ENCODE results near the gene AGL. TPM values are rescaled to one million over a fixed set of nuclear protein-coding genes. Genes with fewer than 3 reads are reported as not detected.

AGL gene
- total RNA-seq, 4 donors from 2014 or later = 8.0 to 25.9 (median 17.1) TPM

GRCh38 chr1:99869304-99869703, 19.1 kb downstream of the AGL start:
- Histone ChIP-seq H3K27me3 (no peaks in the 10 kb centered on the region), H3K4me1 (no peaks in the 10 kb centered on the region), H3K4me3 (no peak overlapping the region), H3K36me3 (peaks cover 0 to 16% (median 5%) of the 10 kb centered on the region in 4 donors), H3K9me3 (no peaks in the 10 kb centered on the region), H3K27ac (no peak overlapping the region)
- TF ChIP-seq POLR2AphosphoS5 (IDR thresholded peaks at IDR 0.05) = no peak
- no peak for TF ChIP-seq EP300 (IDR thresholded peaks at IDR 0.05; ENCODE audit: low read depth)
- TF ChIP-seq CTCF (IDR thresholded peaks at IDR 0.05) = no peak
- no peak for DNase-seq
- intact Hi-C loops (cut with DNase I; ENCODE audit: low total_unique reads) = no loop called here
- in situ Hi-C loops (cut with MboI; ENCODE audit: low pct_ligation_motif_present in 1 of 4, low pct_unique_long_range_greater_than_20kb in 1 of 4, low sequenced_read_pairs in 3 of 4) = no loop called here

GRCh38 chr1:99869723-99870122, 19.6 kb downstream of the AGL start:
- intact Hi-C loops (cut with DNase I; ENCODE audit: low total_unique reads) (no loop called here), in situ Hi-C loops (cut with MboI; ENCODE audit: low pct_ligation_motif_present in 1 of 4, low pct_unique_long_range_greater_than_20kb in 1 of 4, low sequenced_read_pairs in 3 of 4) (no loop called here)
- Histone ChIP-seq H3K36me3 (peaks cover 0 to 11% (median 3%) of the 10 kb centered on the region in 4 donors), H3K9me3 (no peaks in the 10 kb centered on the region), H3K27me3 (no peaks in the 10 kb centered on the region), H3K4me3 (no peak overlapping the region), H3K4me1 (no peaks in the 10 kb centered on the region), H3K27ac (no peak overlapping the region)
- 84 to 90% methylated on average over 6 of the region's 6 CpGs for WGBS, 2 donors (ENCODE audit: low coverage in 1 of 2)
- TF ChIP-seq POLR2AphosphoS5 (IDR thresholded peaks at IDR 0.05) (no peak), CTCF (IDR thresholded peaks at IDR 0.05) (no peak), EP300 (IDR thresholded peaks at IDR 0.05; ENCODE audit: low read depth) (no peak), POLR2A (IDR thresholded peaks at IDR 0.05) (no peak)
- no peak for DNase-seq

- 38 to 63% methylated on average over 1 of the region's 1 CpG for WGBS, 2 donors (ENCODE audit: low coverage in 1 of 2)
- Histone ChIP-seq H3K27me3 (no peaks in the 10 kb centered on the region), H3K9me3 (no peaks in the 10 kb centered on the region), H3K36me3 (peaks cover 0 to 21% (median 7%) of the 10 kb centered on the region in 4 donors), H3K4me3 (no peak overlapping the region), H3K27ac (no peak overlapping the region), H3K4me1 (no peaks in the 10 kb centered on the region)
- in situ Hi-C loops (cut with MboI; ENCODE audit: low pct_ligation_motif_present in 1 of 4, low pct_unique_long_range_greater_than_20kb in 1 of 4, low sequenced_read_pairs in 3 of 4) (no loop called here), intact Hi-C loops (cut with DNase I; ENCODE audit: low total_unique reads) (no loop called here)
- no peak for DNase-seq
- TF ChIP-seq POLR2A (IDR thresholded peaks at IDR 0.05) = no peak
- TF ChIP-seq CTCF (IDR thresholded peaks at IDR 0.05) = no peak
- TF ChIP-seq EP300 (IDR thresholded peaks at IDR 0.05; ENCODE audit: low read depth) = no peak
- no peak for TF ChIP-seq POLR2AphosphoS5 (IDR thresholded peaks at IDR 0.05)
These were observed 21.9 kb downstream of the AGL start for GRCh38 chr1:99872063-99872462.

GRCh38 chr1:99877568-99877967, 27.4 kb downstream of the AGL start:
- intact Hi-C loops (cut with DNase I; ENCODE audit: low total_unique reads) = loop anchor here (2.0 kb wide), 1 partner anchor 23 kb away; no protein-coding TSS in a partner anchor
- Histone ChIP-seq H3K36me3 (peaks cover 0 to 39% (median 15%) of the 10 kb centered on the region in 4 donors), H3K9me3 (no peaks in the 10 kb centered on the region), H3K27me3 (no peaks in the 10 kb centered on the region), H3K4me1 (no peaks in the 10 kb centered on the region), H3K4me3 (no peak overlapping the region), H3K27ac (no peak overlapping the region)
- in situ Hi-C loops (cut with MboI; ENCODE audit: low pct_ligation_motif_present in 1 of 4, low pct_unique_long_range_greater_than_20kb in 1 of 4, low sequenced_read_pairs in 3 of 4) = no loop called here
- 86 to 90% methylated on average over 3 of the region's 3 CpGs for WGBS, 2 donors (ENCODE audit: low coverage in 1 of 2)
- no peak for DNase-seq
- TF ChIP-seq POLR2AphosphoS5 (IDR thresholded peaks at IDR 0.05) = no peak
- TF ChIP-seq CTCF (IDR thresholded peaks at IDR 0.05) = no peak
- TF ChIP-seq EP300 (IDR thresholded peaks at IDR 0.05; ENCODE audit: low read depth) = no peak
- TF ChIP-seq POLR2A (IDR thresholded peaks at IDR 0.05) = no peak
